CD14-positive monocyte (primary cell): ENCODE measurements around the gene AGXT. TPM values are rescaled to one million over a fixed set of nuclear protein-coding genes. Genes with fewer than 3 reads are reported as not detected.

Source experiments
- DNase-seq, 3 donors: peaks; one replicate each; pipeline ENCODE4 v3.0.0-alpha.2; 2011 to 2022
- H2AFZ ChIP-seq: 2 replicates; pipeline ENCODE4 v1.6.0; 2012; ENCODE audit warnings: mild to moderate bottlenecking, low read depth, low read length, inconsistent platforms; ENCODE audit not compliant: insufficient read depth, poor library complexity, severe bottlenecking
- H3K27ac ChIP-seq, 2 donors: 1 replicate in 1 of 2; 2 replicates in 1 of 2; pipeline ENCODE4 v1.5.1; 2012 to 2013; ENCODE audit warnings: low read length in 2 of 2, control low read depth in 1 of 2, inconsistent platforms in 1 of 2, low read depth in 1 of 2, mild to moderate bottlenecking in 1 of 2
- H3K27me3 ChIP-seq, 2 donors: one replicate each; pipeline versions ENCODE4 v1.6.0 to v1.6.1; 2011 to 2013; ENCODE audit warnings: low read length in 2 of 2; ENCODE audit not compliant: control insufficient read depth in 2 of 2, insufficient read depth in 2 of 2
- H3K36me3 ChIP-seq, 2 donors: replicated peaks in 1 of 2; 1 replicate in 1 of 2; 2 replicates in 1 of 2; pipeline versions ENCODE4 v1.5.1 to v1.6.1; 2012 to 2013; ENCODE audit warnings: low read length in 2 of 2, control low read depth in 1 of 2, inconsistent platforms in 1 of 2, mild to moderate bottlenecking in 1 of 2; ENCODE audit not compliant: insufficient read depth in 2 of 2, control insufficient read depth in 1 of 2
- H3K4me1 ChIP-seq, 2 donors: 1 replicate in 1 of 2; 2 replicates in 1 of 2; pipeline versions ENCODE4 v1.5.1 to v1.6.1; 2012 to 2013; ENCODE audit warnings: low read length in 2 of 2, control low read depth in 1 of 2, inconsistent platforms in 1 of 2, mild to moderate bottlenecking in 1 of 2, moderate library complexity in 1 of 2; ENCODE audit not compliant: insufficient read depth in 2 of 2, control insufficient read depth in 1 of 2
- H3K4me2 ChIP-seq: replicated peaks from 2 replicates; pipeline ENCODE3; 2012; ENCODE audit warnings: low read length, moderate library complexity, mild to moderate bottlenecking; ENCODE audit not compliant: poor library complexity, severe bottlenecking; ENCODE audit errors: extremely low read depth
- H3K4me3 ChIP-seq, 3 experiments: fragments of 200-600 bp in 1 of 3; sonication (generic) in 1 of 3; replicated peaks in 1 of 3; 1 replicate in 2 of 3; 2 replicates in 1 of 3; pipeline ENCODE4 v1.5.1; 2011 to 2013; ENCODE audit warnings: low read length in 3 of 3, mild to moderate bottlenecking in 3 of 3, control low read depth in 2 of 3, low read depth in 2 of 3, inconsistent platforms in 1 of 3, moderate library complexity in 1 of 3
- H3K79me2 ChIP-seq: 2 replicates; pipeline ENCODE4 v1.6.0; 2012; ENCODE audit warnings: mild to moderate bottlenecking, control low read depth, inconsistent platforms, low read length, moderate library complexity; ENCODE audit not compliant: insufficient read depth
- H3K9ac ChIP-seq: 2 replicates; pipeline ENCODE4 v1.6.0; 2017; ENCODE audit warnings: low read length, mild to moderate bottlenecking; ENCODE audit not compliant: insufficient read depth, poor library complexity, severe bottlenecking
- H3K9me3 ChIP-seq, 2 donors: replicated peaks in 1 of 2; 1 replicate in 1 of 2; 2 replicates in 1 of 2; pipeline versions ENCODE4 v1.5.1 to v1.6.1; 2012 to 2013; ENCODE audit warnings: low read length in 2 of 2, control low read depth in 1 of 2; ENCODE audit not compliant: control insufficient read depth in 1 of 2, insufficient read depth in 1 of 2
- H4K20me1 ChIP-seq: 2 replicates; pipeline ENCODE4 v1.6.0; 2012; ENCODE audit warnings: mild to moderate bottlenecking, low read length, control low read depth, moderate library complexity; ENCODE audit not compliant: insufficient read depth
- H3K27ac Mint-ChIP-seq, 7 donors: one replicate each; pipeline ENCODE4 v1.8.0; 2020; ENCODE audit warnings: mild to moderate bottlenecking in 7 of 7, mixed read lengths in 7 of 7, moderate library complexity in 6 of 7, inconsistent platforms in 2 of 7
- H3K27me3 Mint-ChIP-seq, 3 donors: one replicate each; pipeline ENCODE4 v1.8.0; 2021 to 2022; ENCODE audit warnings: low read depth in 3 of 3, mild to moderate bottlenecking in 3 of 3, mixed read lengths in 3 of 3, moderate library complexity in 3 of 3, inconsistent platforms in 1 of 3
- H3K36me3 Mint-ChIP-seq, 2 donors: one replicate each; pipeline ENCODE4 v1.8.0; 2020; ENCODE audit warnings: mixed read lengths in 2 of 2, inconsistent platforms in 1 of 2, mild to moderate bottlenecking in 1 of 2
- H3K4me1 Mint-ChIP-seq: one replicate; pipeline ENCODE4 v1.8.0; 2020; ENCODE audit warnings: mild to moderate bottlenecking, mixed read lengths
- H3K4me3 Mint-ChIP-seq, 2 donors: one replicate each; pipeline ENCODE4 v1.8.0; 2020; ENCODE audit warnings: mild to moderate bottlenecking in 2 of 2, mixed read lengths in 2 of 2, moderate library complexity in 1 of 2
- H3K9me3 Mint-ChIP-seq, 7 donors: one replicate each; pipeline ENCODE4 v1.8.0; 2020 to 2022; ENCODE audit warnings: mixed read lengths in 7 of 7, mild to moderate bottlenecking in 6 of 7, moderate library complexity in 6 of 7, inconsistent platforms in 2 of 7
- WGBS: methylation state at CpG from one replicate; pipeline ENCODE4 v1.1.5; 2013; ENCODE audit warnings: missing lambda C conversion rate; ENCODE audit not compliant: insufficient coverage; 5-methylcytosine and 5-hydroxymethylcytosine counted together
- intact Hi-C, 2 donors: fragments of 100-400 bp; cut with micrococcal nuclease; formaldehyde crosslinking; loops; one replicate each; pipeline versions ENCODE4 v1.15.0 to v1.15.1; 2023
- polyA plus RNA-seq, 3 donors: library from polyadenylated mRNA; depleted of rRNA in 1 of 3; unstranded in 2 of 3; stranded (reverse) in 1 of 3; fragments of 300-500 nt in 2 of 3; fragments of >200 nt in 1 of 3; fragmentation: Illumina TruSeq in 2 of 3; gene quantifications; 1 replicate in 2 of 3; 2 replicates in 1 of 3; pipeline ENCODE4 v1.2.3, GENCODE V29; 2012 to 2021
- TF ChIP-seq, protein P1 (sequence below): fragments of 200-600 bp; IDR thresholded peaks from one replicate; pipeline ENCODE4 v1.8.0; 2022; ENCODE audit warnings: antibody characterized with exemption, mild to moderate bottlenecking

Gene AGXT
- polyA plus RNA-seq, 3 donors = not detected

DNA sequence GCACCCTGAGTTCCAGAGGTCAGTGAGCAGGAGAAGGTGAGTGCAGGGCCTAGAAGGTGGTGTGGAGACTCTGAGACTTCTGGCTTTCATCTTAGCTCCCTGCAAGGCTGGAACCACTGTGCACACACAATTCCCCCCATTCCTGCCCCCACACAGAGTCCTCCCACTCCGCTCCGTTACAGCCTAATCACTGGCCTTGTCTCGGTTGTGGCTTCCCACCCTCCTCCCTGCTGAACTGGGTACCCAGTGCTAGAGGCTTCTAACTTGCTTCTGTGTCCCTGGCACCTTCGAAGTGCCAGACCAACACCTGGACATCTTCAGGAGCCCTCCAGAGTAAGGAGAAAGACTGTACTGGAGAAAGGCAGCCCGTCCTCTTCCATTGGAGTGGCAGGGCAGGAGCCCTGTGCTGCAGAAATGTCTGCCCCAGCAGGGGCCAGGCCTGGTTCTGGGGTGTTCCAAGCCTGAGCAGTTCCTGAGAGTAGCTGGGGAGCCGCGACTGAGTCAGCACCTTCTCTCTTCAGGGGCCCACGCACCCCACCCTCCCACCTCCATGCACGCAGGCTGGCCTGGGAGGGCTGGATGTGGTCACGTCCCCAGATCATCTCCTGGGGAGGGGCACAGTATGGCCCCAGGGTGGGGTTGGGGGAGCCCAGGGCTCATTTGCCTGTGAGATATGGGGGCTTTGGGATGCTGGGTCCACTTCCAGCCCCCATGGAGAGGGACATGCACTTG is 60.9 kb downstream of the AGXT start:
- Mint-ChIP-seq H3K36me3 (no peaks in the 10 kb centered on the region), H3K27ac (no peak overlapping the region), H3K27me3 (peaks cover 1 to 7% (median 1%) of the 10 kb centered on the region in 3 donors), H3K9me3 (peaks cover 0 to 6% (median 1%) of the 10 kb centered on the region in 7 donors), H3K4me1 (no peaks in the 10 kb centered on the region), H3K4me3 (no peak overlapping the region)
- no peak for DNase-seq
- no peaks in the 10 kb centered on the region for H3K9me3 ChIP-seq
- no peaks in the 10 kb centered on the region for H3K4me1 ChIP-seq
- H2AFZ ChIP-seq = no peak overlapping the region
- no peaks in the 10 kb centered on the region for H3K36me3 ChIP-seq
- intact Hi-C loops = no loop called here
- TF ChIP-seq, protein P1, sequence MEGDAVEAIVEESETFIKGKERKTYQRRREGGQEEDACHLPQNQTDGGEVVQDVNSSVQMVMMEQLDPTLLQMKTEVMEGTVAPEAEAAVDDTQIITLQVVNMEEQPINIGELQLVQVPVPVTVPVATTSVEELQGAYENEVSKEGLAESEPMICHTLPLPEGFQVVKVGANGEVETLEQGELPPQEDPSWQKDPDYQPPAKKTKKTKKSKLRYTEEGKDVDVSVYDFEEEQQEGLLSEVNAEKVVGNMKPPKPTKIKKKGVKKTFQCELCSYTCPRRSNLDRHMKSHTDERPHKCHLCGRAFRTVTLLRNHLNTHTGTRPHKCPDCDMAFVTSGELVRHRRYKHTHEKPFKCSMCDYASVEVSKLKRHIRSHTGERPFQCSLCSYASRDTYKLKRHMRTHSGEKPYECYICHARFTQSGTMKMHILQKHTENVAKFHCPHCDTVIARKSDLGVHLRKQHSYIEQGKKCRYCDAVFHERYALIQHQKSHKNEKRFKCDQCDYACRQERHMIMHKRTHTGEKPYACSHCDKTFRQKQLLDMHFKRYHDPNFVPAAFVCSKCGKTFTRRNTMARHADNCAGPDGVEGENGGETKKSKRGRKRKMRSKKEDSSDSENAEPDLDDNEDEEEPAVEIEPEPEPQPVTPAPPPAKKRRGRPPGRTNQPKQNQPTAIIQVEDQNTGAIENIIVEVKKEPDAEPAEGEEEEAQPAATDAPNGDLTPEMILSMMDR = no peak
- H3K4me3 ChIP-seq = no peak overlapping the region
- no peaks in the 10 kb centered on the region for H3K79me2 ChIP-seq
- no peak overlapping the region for H3K27ac ChIP-seq
- WGBS = 78% methylated on average over 5 of the region's 10 CpGs
- no peak overlapping the region for H3K4me2 ChIP-seq
- H4K20me1 ChIP-seq = no peaks in the 10 kb centered on the region
- H3K27me3 ChIP-seq = no peaks in the 10 kb centered on the region
- no peak overlapping the region for H3K9ac ChIP-seq

Other genes starting within 250 kb of the AGXT start
- 10 to 100 TPM; 30.6 to 37.8 (median 36.3) TPM for gene GPR35, start 243.3 kb upstream of the AGXT start, polyA plus RNA-seq
- gene AQP12B, start 185.9 kb upstream of the AGXT start, polyA plus RNA-seq = not detected
- not detected for gene AQP12A, start 177.0 kb upstream of the AGXT start, polyA plus RNA-seq
- not detected for gene KIF1A, start 48.6 kb upstream of the AGXT start, polyA plus RNA-seq
- not detected for gene MAB21L4, start 27.3 kb downstream of the AGXT start, polyA plus RNA-seq
- gene CROCC2, start 37.5 kb downstream of the AGXT start, polyA plus RNA-seq = under 1 TPM in 1 of 3 donors, not detected in 2; 0.15 TPM
- 1 to 10 TPM in 1 of 3 donors, under 1 TPM in 2; 0.02 to 3.4 (median 0.12) TPM for gene SNED1, start 129.8 kb downstream of the AGXT start, polyA plus RNA-seq
- 10 to 100 TPM; 15.5 to 37.4 (median 17.8) TPM for gene MTERF4, start 233.5 kb downstream of the AGXT start, polyA plus RNA-seq